WTC11 (cell line): ENCODE results near the gene HEBP1.

Source experiments
- CREB1 ChIP-seq: sonication (generic); formaldehyde crosslinking; IDR thresholded peaks from 2 replicates; pipeline ENCODE4 v1.8.0; 2023; ENCODE audit warnings: mild to moderate bottlenecking, missing genetic modification reagents
- GABPB1 ChIP-seq: sonication (generic); formaldehyde crosslinking; IDR thresholded peaks from 2 replicates; pipeline ENCODE4 v1.8.1; 2023; ENCODE audit warnings: mild to moderate bottlenecking, missing genetic modification reagents
- GRHL2 ChIP-seq: fragments of 250-450 bp; sonication (Bioruptor Pico); IDR thresholded peaks from 2 replicates; pipeline ENCODE4 v1.8.0; 2022; ENCODE audit warnings: mild to moderate bottlenecking, moderate library complexity; ENCODE audit not compliant: insufficient replicate concordance, severe bottlenecking
- IRF2 ChIP-seq: sonication (generic); formaldehyde crosslinking; IDR thresholded peaks from 2 replicates; pipeline ENCODE4 v1.8.0; 2022; ENCODE audit warnings: low read depth, missing genetic modification reagents, borderline replicate concordance
- JUN ChIP-seq: sonication (generic); formaldehyde crosslinking; IDR thresholded peaks from 2 replicates; pipeline ENCODE4 v1.8.0; 2023; ENCODE audit warnings: mild to moderate bottlenecking, missing genetic modification reagents
- NFYB ChIP-seq: sonication (generic); formaldehyde crosslinking; conservative IDR thresholded peaks from 2 replicates; pipeline ENCODE4 v1.8.0; 2022; ENCODE audit warnings: low read depth, missing genetic modification reagents
- TF ChIP-seq, protein P1 (sequence below): fragments of 200-600 bp; IDR thresholded peaks from 2 replicates; pipeline ENCODE4 v1.8.0; 2022; ENCODE audit warnings: antibody characterized with exemption
- TF ChIP-seq, protein P2 (sequence below): sonication (generic); formaldehyde crosslinking; IDR thresholded peaks from 2 replicates; pipeline ENCODE4 v1.8.1; 2023; ENCODE audit warnings: mild to moderate bottlenecking, missing genetic modification reagents, moderate library complexity
- TF ChIP-seq, protein P3 (sequence below): sonication (generic); formaldehyde crosslinking; IDR thresholded peaks from 2 replicates; pipeline ENCODE4 v1.8.0; 2022; ENCODE audit warnings: mild to moderate bottlenecking, missing genetic modification reagents
- TF ChIP-seq, protein P4 (sequence below): sonication (generic); formaldehyde crosslinking; IDR thresholded peaks from 2 replicates; pipeline ENCODE4 v1.8.0; 2022; ENCODE audit warnings: mild to moderate bottlenecking, missing genetic modification reagents

DNA sequence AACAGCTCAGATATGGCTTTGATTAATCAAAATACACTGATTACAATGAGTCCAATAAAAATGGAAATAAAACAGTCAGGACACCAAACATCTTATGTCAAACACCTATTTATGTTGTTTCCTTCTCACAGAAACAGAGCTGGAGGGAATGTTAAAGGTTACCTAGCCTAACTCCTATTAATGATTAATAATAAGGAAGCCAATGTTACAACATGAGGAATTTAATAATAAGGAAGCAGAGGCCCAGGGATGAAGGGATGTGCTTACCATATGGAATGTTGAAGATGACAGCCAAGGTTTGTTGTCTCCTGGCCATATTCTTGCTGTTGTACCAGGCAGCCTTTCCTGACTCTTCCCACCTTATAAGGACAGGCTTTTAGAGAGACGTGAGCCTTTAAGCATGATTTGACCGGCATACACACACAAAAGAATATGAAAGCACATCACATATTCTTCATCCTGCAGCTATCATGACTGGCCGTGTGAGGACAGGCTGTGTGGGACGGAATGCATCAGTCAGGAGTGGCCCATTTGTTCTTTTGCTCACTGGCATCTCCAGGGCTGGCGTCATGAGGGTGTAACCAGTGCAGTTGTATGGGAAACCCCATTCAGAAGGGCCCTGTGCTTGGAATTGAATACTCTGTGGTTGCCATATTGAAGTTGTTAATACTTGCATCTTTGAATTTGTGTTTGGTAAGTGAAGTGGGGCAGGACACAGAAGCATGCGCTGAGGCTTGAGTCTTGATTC lies 45.0 kb downstream of the HEBP1 start:
- TF ChIP-seq, protein P1, sequence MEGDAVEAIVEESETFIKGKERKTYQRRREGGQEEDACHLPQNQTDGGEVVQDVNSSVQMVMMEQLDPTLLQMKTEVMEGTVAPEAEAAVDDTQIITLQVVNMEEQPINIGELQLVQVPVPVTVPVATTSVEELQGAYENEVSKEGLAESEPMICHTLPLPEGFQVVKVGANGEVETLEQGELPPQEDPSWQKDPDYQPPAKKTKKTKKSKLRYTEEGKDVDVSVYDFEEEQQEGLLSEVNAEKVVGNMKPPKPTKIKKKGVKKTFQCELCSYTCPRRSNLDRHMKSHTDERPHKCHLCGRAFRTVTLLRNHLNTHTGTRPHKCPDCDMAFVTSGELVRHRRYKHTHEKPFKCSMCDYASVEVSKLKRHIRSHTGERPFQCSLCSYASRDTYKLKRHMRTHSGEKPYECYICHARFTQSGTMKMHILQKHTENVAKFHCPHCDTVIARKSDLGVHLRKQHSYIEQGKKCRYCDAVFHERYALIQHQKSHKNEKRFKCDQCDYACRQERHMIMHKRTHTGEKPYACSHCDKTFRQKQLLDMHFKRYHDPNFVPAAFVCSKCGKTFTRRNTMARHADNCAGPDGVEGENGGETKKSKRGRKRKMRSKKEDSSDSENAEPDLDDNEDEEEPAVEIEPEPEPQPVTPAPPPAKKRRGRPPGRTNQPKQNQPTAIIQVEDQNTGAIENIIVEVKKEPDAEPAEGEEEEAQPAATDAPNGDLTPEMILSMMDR = no peak
- TF ChIP-seq GRHL2 (CRISPR knock-in tag) (no peak), GABPB1 (CRISPR knock-in tag) (no peak), CREB1 (CRISPR knock-in tag) (no peak), JUN (CRISPR knock-in tag) (no peak), IRF2 (CRISPR knock-in tag) (no peak), NFYB (no peak)
- TF ChIP-seq, protein P2, sequence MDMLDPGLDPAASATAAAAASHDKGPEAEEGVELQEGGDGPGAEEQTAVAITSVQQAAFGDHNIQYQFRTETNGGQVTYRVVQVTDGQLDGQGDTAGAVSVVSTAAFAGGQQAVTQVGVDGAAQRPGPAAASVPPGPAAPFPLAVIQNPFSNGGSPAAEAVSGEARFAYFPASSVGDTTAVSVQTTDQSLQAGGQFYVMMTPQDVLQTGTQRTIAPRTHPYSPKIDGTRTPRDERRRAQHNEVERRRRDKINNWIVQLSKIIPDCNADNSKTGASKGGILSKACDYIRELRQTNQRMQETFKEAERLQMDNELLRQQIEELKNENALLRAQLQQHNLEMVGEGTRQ (CRISPR knock-in tag) = no peak
- TF ChIP-seq, protein P3, sequence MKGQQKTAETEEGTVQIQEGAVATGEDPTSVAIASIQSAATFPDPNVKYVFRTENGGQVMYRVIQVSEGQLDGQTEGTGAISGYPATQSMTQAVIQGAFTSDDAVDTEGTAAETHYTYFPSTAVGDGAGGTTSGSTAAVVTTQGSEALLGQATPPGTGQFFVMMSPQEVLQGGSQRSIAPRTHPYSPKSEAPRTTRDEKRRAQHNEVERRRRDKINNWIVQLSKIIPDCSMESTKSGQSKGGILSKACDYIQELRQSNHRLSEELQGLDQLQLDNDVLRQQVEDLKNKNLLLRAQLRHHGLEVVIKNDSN (CRISPR knock-in tag) = no peak
- TF ChIP-seq, protein P4, sequence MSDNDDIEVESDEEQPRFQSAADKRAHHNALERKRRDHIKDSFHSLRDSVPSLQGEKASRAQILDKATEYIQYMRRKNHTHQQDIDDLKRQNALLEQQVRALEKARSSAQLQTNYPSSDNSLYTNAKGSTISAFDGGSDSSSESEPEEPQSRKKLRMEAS (CRISPR knock-in tag) = no peak
